ENCODE results near the gene FXYD5. TPM values are rescaled to one million over a fixed set of nuclear protein-coding genes. Genes with fewer than 3 reads are reported as not detected.
A peak's percentile ranks its signal among the peaks of the same experiment; 100 is the strongest.

FXYD5 gene
- total and polyA plus RNA-seq, 2 donors (not counting 1 experiment from before 2014, with no cell fraction given), result 310 to 390 TPM

DNA sequence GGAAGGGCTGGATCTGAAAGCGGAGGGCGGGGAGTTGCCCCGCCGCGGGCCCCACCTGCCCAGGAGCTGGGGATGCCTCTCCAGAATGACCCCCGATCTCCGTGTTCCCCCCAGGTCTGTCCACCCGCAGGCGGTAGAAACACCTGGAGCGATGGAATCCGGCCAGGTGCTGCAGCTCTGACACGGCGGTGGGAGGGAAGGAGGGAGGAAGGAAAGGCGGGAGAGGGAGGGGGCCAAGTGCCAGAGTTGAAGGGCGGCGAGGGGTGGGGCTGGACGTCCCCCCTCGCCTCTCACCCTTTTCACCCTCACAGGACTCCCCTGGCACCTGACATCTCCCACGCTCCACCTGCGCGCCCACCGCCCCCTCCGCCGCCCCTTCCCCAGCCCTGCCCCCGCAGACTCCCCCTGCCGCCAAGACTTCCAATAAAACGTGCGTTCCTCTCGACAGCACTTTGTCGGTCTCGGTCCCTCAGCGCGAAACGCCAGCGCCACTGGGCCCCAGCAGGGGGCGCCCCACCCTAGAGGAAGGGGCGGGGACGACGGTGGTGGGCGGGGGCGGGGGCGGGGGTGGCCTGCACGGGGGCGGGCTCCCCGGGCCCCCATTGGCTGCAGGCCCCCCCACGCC is 11.8 kb upstream of the FXYD5 start:
- Histone ChIP-seq H3K9ac (ENCODE audit: low read length) (peak overlapping the region; percentile 65), H3K27ac (ENCODE audit: low read length in 2 of 2) (no peak overlapping the region), H3K9me3 (ENCODE audit: control extremely low read depth in 1 of 3, control insufficient read depth in 2 of 3, insufficient read depth in 1 of 3, low read length in 2 of 3) (no peaks in the 10 kb centered on the region), H2AFZ (ENCODE audit: insufficient read depth, low read depth, low read length, poor library complexity, severe bottlenecking) (peak overlapping the region; percentile 58), H3K36me3 (replicated peaks in 1 of 2; ENCODE audit: control extremely low read depth in 1 of 2, control insufficient read depth in 1 of 2, extremely low read depth in 1 of 2, insufficient read depth in 2 of 2, low read length in 1 of 2) (no peaks in the 10 kb centered on the region), H3K4me3 (ENCODE audit: control extremely low read depth in 1 of 5, extremely low read depth in 1 of 5, insufficient read depth in 1 of 5, low read depth in 2 of 5, low read length in 4 of 5) (peak overlapping the region in 4 of 5 experiments; percentile 37 to 58 (median 44)), H3K4me1 (ENCODE audit: control insufficient read depth in 2 of 2, insufficient read depth in 2 of 2, low read length in 2 of 2) (peaks cover 25 to 39% of the 10 kb centered on the region in 2 donors), H3K79me2 (ENCODE audit: control insufficient read depth, insufficient read depth, low read length) (no peaks in the 10 kb centered on the region), H4K20me1 (ENCODE audit: control insufficient read depth, insufficient read depth, low read length, poor library complexity, severe bottlenecking) (no peaks in the 10 kb centered on the region), H3K4me2 (replicated peaks; ENCODE audit: low read depth, low read length, poor library complexity, severe bottlenecking) (peak overlapping the region; percentile 96), H3K27me3 (replicated peaks in 1 of 4; ENCODE audit: control extremely low read depth in 1 of 4, control insufficient read depth in 3 of 4, insufficient read depth in 4 of 4, low read length in 3 of 4) (peaks cover 0 to 13% (median 3%) of the 10 kb centered on the region in 4 experiments)
- ATAC-seq (ENCODE audit: low read depth), result peak; percentile 31
- 0% methylated on average over 15 of the region's 46 CpGs for WGBS (ENCODE audit: insufficient coverage)
- POLR2A ChIA-PET, result interaction anchor here (0.6 to 2.0 kb wide), 10 partner anchors 9 to 128 kb away, joined by 3 to 9 read pairs (median 3); no protein-coding TSS in a partner anchor
- no peak for TF ChIP-seq EZH2 (IDR thresholded peaks at IDR 0.05; ENCODE audit: borderline replicate concordance, insufficient read depth, low read depth, low read length, poor library complexity, severe bottlenecking)
- TF ChIP-seq, protein P1, sequence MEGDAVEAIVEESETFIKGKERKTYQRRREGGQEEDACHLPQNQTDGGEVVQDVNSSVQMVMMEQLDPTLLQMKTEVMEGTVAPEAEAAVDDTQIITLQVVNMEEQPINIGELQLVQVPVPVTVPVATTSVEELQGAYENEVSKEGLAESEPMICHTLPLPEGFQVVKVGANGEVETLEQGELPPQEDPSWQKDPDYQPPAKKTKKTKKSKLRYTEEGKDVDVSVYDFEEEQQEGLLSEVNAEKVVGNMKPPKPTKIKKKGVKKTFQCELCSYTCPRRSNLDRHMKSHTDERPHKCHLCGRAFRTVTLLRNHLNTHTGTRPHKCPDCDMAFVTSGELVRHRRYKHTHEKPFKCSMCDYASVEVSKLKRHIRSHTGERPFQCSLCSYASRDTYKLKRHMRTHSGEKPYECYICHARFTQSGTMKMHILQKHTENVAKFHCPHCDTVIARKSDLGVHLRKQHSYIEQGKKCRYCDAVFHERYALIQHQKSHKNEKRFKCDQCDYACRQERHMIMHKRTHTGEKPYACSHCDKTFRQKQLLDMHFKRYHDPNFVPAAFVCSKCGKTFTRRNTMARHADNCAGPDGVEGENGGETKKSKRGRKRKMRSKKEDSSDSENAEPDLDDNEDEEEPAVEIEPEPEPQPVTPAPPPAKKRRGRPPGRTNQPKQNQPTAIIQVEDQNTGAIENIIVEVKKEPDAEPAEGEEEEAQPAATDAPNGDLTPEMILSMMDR (IDR thresholded peaks at IDR 0.05), result peak; percentile 79
- intact Hi-C loops (cut with micrococcal nuclease), result loop anchor here (1.0 to 10.0 kb wide), 3 partner anchors 11 to 352 kb away; partner anchors contain the start of genes CD22 and KRTDAP
- peak overlapping the region; percentile 92 for H3K4me3 Mint-ChIP-seq
- peaks cover 9% of the 10 kb centered on the region for H3K27me3 Mint-ChIP-seq
- H3K4me1 Mint-ChIP-seq, result peaks cover 37% of the 10 kb centered on the region
- peak overlapping the region; percentile 74 for H3K27ac Mint-ChIP-seq
- DNase-seq, result peak; percentile 75
- H3K9me3 Mint-ChIP-seq (ENCODE audit: insufficient read depth), result no peaks in the 10 kb centered on the region
- CTCF ChIA-PET, result interaction anchor here (0.6 to 7.0 kb wide), 21 partner anchors 10 to 211 kb away, joined by 3 to 77 read pairs (median 5); partner anchors contain the start of genes FXYD5 and USF2

All from B cell (primary cell).